H9 (cell line): ENCODE data around the gene HOMER1. TPM values are rescaled to one million over a fixed set of nuclear protein-coding genes. Genes with fewer than 3 reads are reported as not detected.

Source experiments
- DNase-seq: peaks from one replicate; pipeline ENCODE4 v3.0.0-alpha.2; 2017
- H2AFZ ChIP-seq: one replicate; pipeline ENCODE4 v1.6.1; 2013; ENCODE audit warnings: mild to moderate bottlenecking, low read length, control low read depth, moderate library complexity
- H2AK5ac ChIP-seq: 2 replicates; pipeline ENCODE4 v1.6.1; 2013; ENCODE audit warnings: low read length, control low read depth, mixed read lengths; ENCODE audit not compliant: insufficient read length
- H2BK120ac ChIP-seq: one replicate; pipeline ENCODE4 v1.6.1; 2013; ENCODE audit warnings: low read depth, mild to moderate bottlenecking, low read length, control low read depth, inconsistent platforms; ENCODE audit not compliant: poor library complexity, severe bottlenecking
- H2BK12ac ChIP-seq: 2 replicates; pipeline ENCODE4 v1.6.1; 2013; ENCODE audit warnings: low read length, control low read depth, mixed read lengths, low read depth; ENCODE audit not compliant: insufficient read length
- H2BK15ac ChIP-seq: 2 replicates; pipeline ENCODE4 v1.6.1; 2013; ENCODE audit warnings: low read depth, low read length, control low read depth
- H2BK20ac ChIP-seq: one replicate; pipeline ENCODE4 v1.6.1; 2013; ENCODE audit warnings: low read depth, mild to moderate bottlenecking, low read length, control low read depth, inconsistent platforms; ENCODE audit not compliant: poor library complexity, severe bottlenecking
- H2BK5ac ChIP-seq: 2 replicates; pipeline ENCODE4 v1.6.1; 2013; ENCODE audit warnings: low read length, control low read depth, mixed read lengths; ENCODE audit not compliant: insufficient read length
- H3K14ac ChIP-seq: 2 replicates; pipeline ENCODE4 v1.6.1; 2013; ENCODE audit warnings: low read length, control low read depth; ENCODE audit not compliant: insufficient read depth
- H3K18ac ChIP-seq: 2 replicates; pipeline ENCODE4 v1.6.1; 2013; ENCODE audit warnings: low read depth, mild to moderate bottlenecking, mixed read lengths, low read length, control low read depth; ENCODE audit not compliant: insufficient read length
- H3K23ac ChIP-seq: 2 replicates; pipeline ENCODE4 v1.6.1; 2013; ENCODE audit warnings: low read length, control low read depth, mixed read lengths, low read depth; ENCODE audit not compliant: insufficient read length
- H3K23me2 ChIP-seq: 2 replicates; pipeline ENCODE4 v1.6.1; 2013; ENCODE audit warnings: low read depth, mild to moderate bottlenecking, mixed read lengths, low read length, control low read depth; ENCODE audit not compliant: insufficient read length, poor library complexity, severe bottlenecking
- H3K27ac ChIP-seq: 2 replicates; pipeline ENCODE4 v1.5.1; 2013; ENCODE audit warnings: low read length, control low read depth, mixed read lengths, low read depth; ENCODE audit not compliant: insufficient read length
- H3K27me3 ChIP-seq: 2 replicates; pipeline ENCODE4 v1.6.1; 2013; ENCODE audit warnings: low read length, control low read depth, inconsistent platforms; ENCODE audit not compliant: insufficient read depth
- H3K4ac ChIP-seq: 2 replicates; pipeline ENCODE4 v1.6.1; 2013; ENCODE audit warnings: low read depth, mild to moderate bottlenecking, control low read depth, inconsistent platforms, low read length, moderate library complexity
- H3K4me1 ChIP-seq: 2 replicates; pipeline ENCODE4 v1.6.1; 2013; ENCODE audit warnings: low read length, control low read depth, inconsistent platforms; ENCODE audit not compliant: insufficient read depth
- H3K4me2 ChIP-seq: 2 replicates; pipeline ENCODE4 v1.6.1; 2013; ENCODE audit warnings: low read length, control low read depth, mixed read lengths; ENCODE audit not compliant: insufficient read length, insufficient read depth
- H3K56ac ChIP-seq: 2 replicates; pipeline ENCODE4 v1.6.1; 2013; ENCODE audit warnings: low read depth, mild to moderate bottlenecking, mixed read lengths, low read length, control low read depth; ENCODE audit not compliant: insufficient read length
- H3K79me1 ChIP-seq: 2 replicates; pipeline ENCODE4 v1.6.1; 2013; ENCODE audit warnings: low read depth, mild to moderate bottlenecking, moderate library complexity, low read length, control low read depth, inconsistent platforms; ENCODE audit not compliant: insufficient read depth, poor library complexity, severe bottlenecking
- H3K79me2 ChIP-seq: 2 replicates; pipeline ENCODE4 v1.6.1; 2013; ENCODE audit warnings: low read length, control low read depth, inconsistent platforms; ENCODE audit not compliant: insufficient read depth
- H3K9ac ChIP-seq: 2 replicates; pipeline ENCODE4 v1.6.1; 2013; ENCODE audit warnings: low read length, control low read depth, mixed read lengths; ENCODE audit not compliant: insufficient read length; ENCODE audit errors: extremely low read depth
- H3K9me3 ChIP-seq: one replicate; pipeline ENCODE4 v1.6.1; 2013; ENCODE audit warnings: low read depth, low read length, inconsistent platforms; ENCODE audit not compliant: control insufficient read depth
- H3T11ph ChIP-seq: one replicate; pipeline ENCODE4 v1.6.1; 2013; ENCODE audit warnings: mild to moderate bottlenecking, low read length, control low read depth, inconsistent platforms
- H4K20me1 ChIP-seq: one replicate; pipeline ENCODE4 v1.6.1; 2013; ENCODE audit not compliant: control insufficient read depth, insufficient read length, insufficient read depth
- H4K5ac ChIP-seq: 2 replicates; pipeline ENCODE4 v1.6.1; 2013; ENCODE audit warnings: low read depth, mild to moderate bottlenecking, mixed read lengths, low read length, control low read depth; ENCODE audit not compliant: insufficient read length
- H4K8ac ChIP-seq: replicated peaks from 2 replicates; pipeline ENCODE4 v1.6.1; 2013; ENCODE audit warnings: low read length, control low read depth, mixed read lengths, low read depth; ENCODE audit not compliant: insufficient read length
- H4K91ac ChIP-seq: 2 replicates; pipeline ENCODE4 v1.6.1; 2013; ENCODE audit warnings: low read depth, mild to moderate bottlenecking, moderate library complexity, mixed read lengths, low read length, control low read depth; ENCODE audit not compliant: insufficient read length
- H3K27ac Mint-ChIP-seq, 3 experiments: 2 replicates in 2 of 3; 3 replicates in 1 of 3; pipeline ENCODE4 v1.8.0; 2020 to 2021; ENCODE audit warnings: mixed read lengths in 3 of 3, mild to moderate bottlenecking in 1 of 3, moderate library complexity in 1 of 3
- H3K27me3 Mint-ChIP-seq: 2 replicates; pipeline ENCODE4 v1.8.0; 2021; ENCODE audit warnings: low read depth, mild to moderate bottlenecking, moderate library complexity, mixed read lengths
- H3K36me3 Mint-ChIP-seq, 3 experiments: 2 replicates in 2 of 3; 3 replicates in 1 of 3; pipeline ENCODE4 v1.8.0; 2020 to 2021; ENCODE audit warnings: low read depth in 3 of 3, mixed read lengths in 3 of 3; ENCODE audit not compliant: insufficient read depth in 1 of 3
- H3K4me1 Mint-ChIP-seq, 2 experiments: 2 replicates each; pipeline ENCODE4 v1.8.0; 2020; ENCODE audit warnings: mixed read lengths in 2 of 2
- H3K4me3 Mint-ChIP-seq, 2 experiments: 2 replicates in 1 of 2; 3 replicates in 1 of 2; pipeline ENCODE4 v1.8.0; 2020 to 2021; ENCODE audit warnings: mild to moderate bottlenecking in 2 of 2, mixed read lengths in 2 of 2, moderate library complexity in 1 of 2
- H3K9me3 Mint-ChIP-seq, 2 experiments: 2 replicates in 1 of 2; 3 replicates in 1 of 2; pipeline ENCODE4 v1.8.0; 2020; ENCODE audit warnings: mild to moderate bottlenecking in 2 of 2, mixed read lengths in 2 of 2, moderate library complexity in 1 of 2
- WGBS: extraction: QIAGEN DNeasy Blood & Tissue Kit; methylation state at CpG from one replicate; pipeline ENCODE4 v1.1.7; 2013; ENCODE audit warnings: missing lambda C conversion rate, low lambda C conversion rate, mixed read lengths; ENCODE audit not compliant: insufficient read length; ENCODE audit errors: extremely low coverage; 5-methylcytosine and 5-hydroxymethylcytosine counted together
- total RNA-seq: library from RNA; stranded (reverse); gene quantifications from 2 replicates; pipeline ENCODE4 v1.2.1, GENCODE V29; 2021
- TF ChIP-seq, protein P1 (sequence below): fragments of 200-600 bp; sonication (generic); conservative IDR thresholded peaks from 3 replicates; pipeline ENCODE4 v1.8.0; 2021; ENCODE audit warnings: antibody characterized with exemption, mild to moderate bottlenecking

HOMER1 gene
- total RNA-seq, 1 experiment from 2014 or later = 39.5 TPM

DNA sequence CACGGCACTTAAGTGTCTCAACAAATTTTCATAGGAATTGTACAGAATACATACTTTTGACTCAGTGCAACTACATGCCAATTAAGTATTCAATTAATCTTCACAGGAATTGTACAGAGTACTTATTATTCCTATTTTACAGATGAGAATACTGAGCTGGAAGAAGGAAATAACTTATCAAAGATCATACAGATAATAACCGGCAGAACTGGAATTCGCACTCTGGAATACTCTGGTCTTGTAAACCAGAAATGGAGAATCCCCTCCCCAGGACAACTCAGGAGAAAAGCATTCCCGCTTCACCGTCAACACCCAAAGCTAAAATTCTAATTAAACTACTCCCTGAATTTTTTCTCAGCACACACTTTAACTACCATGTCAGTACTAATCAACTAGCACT is 112.7 kb downstream of the HOMER1 start:
- no peak overlapping the region for H3K27ac ChIP-seq
- H4K5ac ChIP-seq = no peak overlapping the region
- H2AK5ac ChIP-seq = no peak overlapping the region
- H3K79me1 ChIP-seq = no peaks in the 10 kb centered on the region
- no CpG with 5 or more reads among the region's 5 CpGs for WGBS
- no peaks in the 10 kb centered on the region for H3K79me2 ChIP-seq
- H3K23me2 ChIP-seq = no peaks in the 10 kb centered on the region
- Mint-ChIP-seq H3K4me1 (no peaks in the 10 kb centered on the region), H3K27ac (peak overlapping the region in 1 of 3 experiments; percentile 78; a peak in 1 of 7 replicates), H3K36me3 (peaks cover 3 to 12% (median 11%) of the 10 kb centered on the region in 3 experiments; a peak in 5 of 7 replicates), H3K4me3 (no peak overlapping the region), H3K27me3 (no peaks in the 10 kb centered on the region), H3K9me3 (no peaks in the 10 kb centered on the region)
- H3K56ac ChIP-seq = no peak overlapping the region
- H3K14ac ChIP-seq = no peak overlapping the region
- no peaks in the 10 kb centered on the region for H3K4me1 ChIP-seq
- no peak overlapping the region for H2AFZ ChIP-seq
- H3K9me3 ChIP-seq = no peaks in the 10 kb centered on the region
- H2BK5ac ChIP-seq = no peak overlapping the region
- H2BK120ac ChIP-seq = no peak overlapping the region
- no peak overlapping the region for H3T11ph ChIP-seq
- H4K8ac ChIP-seq = no peak overlapping the region
- no peaks in the 10 kb centered on the region for H3K27me3 ChIP-seq
- H4K20me1 ChIP-seq = no peaks in the 10 kb centered on the region
- no peak overlapping the region for H2BK20ac ChIP-seq
- no peak overlapping the region for H3K18ac ChIP-seq
- no peak overlapping the region for H4K91ac ChIP-seq
- no peak overlapping the region for H2BK12ac ChIP-seq
- TF ChIP-seq, protein P1, sequence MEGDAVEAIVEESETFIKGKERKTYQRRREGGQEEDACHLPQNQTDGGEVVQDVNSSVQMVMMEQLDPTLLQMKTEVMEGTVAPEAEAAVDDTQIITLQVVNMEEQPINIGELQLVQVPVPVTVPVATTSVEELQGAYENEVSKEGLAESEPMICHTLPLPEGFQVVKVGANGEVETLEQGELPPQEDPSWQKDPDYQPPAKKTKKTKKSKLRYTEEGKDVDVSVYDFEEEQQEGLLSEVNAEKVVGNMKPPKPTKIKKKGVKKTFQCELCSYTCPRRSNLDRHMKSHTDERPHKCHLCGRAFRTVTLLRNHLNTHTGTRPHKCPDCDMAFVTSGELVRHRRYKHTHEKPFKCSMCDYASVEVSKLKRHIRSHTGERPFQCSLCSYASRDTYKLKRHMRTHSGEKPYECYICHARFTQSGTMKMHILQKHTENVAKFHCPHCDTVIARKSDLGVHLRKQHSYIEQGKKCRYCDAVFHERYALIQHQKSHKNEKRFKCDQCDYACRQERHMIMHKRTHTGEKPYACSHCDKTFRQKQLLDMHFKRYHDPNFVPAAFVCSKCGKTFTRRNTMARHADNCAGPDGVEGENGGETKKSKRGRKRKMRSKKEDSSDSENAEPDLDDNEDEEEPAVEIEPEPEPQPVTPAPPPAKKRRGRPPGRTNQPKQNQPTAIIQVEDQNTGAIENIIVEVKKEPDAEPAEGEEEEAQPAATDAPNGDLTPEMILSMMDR = no peak
- no peak for DNase-seq
- no peak overlapping the region for H2BK15ac ChIP-seq
- H3K9ac ChIP-seq = no peak overlapping the region
- no peak overlapping the region for H3K4ac ChIP-seq
- no peak overlapping the region for H3K23ac ChIP-seq
- no peak overlapping the region for H3K4me2 ChIP-seq
